ENCODE results near the gene COL13A1.

COL13A1 gene

DNA sequence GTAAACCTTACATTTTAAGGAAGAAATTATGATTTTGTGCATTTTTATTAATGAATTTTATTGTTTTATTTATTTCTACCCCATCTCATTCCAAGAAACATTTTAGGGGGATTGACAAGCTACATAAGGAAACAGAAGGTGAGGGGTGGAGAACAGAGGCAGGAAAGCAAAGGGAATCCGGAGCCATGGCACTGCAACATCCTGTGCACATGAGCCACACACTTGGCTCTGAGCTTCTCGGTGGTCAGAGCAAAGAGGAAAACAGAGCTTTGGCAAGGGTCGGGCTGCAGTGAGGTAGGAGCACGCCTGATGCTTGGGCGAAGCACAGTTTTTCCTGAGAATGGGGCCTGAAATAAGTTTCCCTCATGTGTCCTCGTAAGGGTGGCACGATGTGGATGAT lies 68.9 kb downstream of the COL13A1 start:
- Histone ChIP-seq H3K79me2 (no peaks in the 10 kb centered on the region), H3K9ac (no peak overlapping the region), H2AFZ (no peak overlapping the region), H3K4me1 (peaks cover 4% of the 10 kb centered on the region), H3K36me3 (ENCODE audit: control insufficient read depth, insufficient read depth, low read length) (no peaks in the 10 kb centered on the region), H3K9me3 (ENCODE audit: control insufficient read depth, low read length) (no peaks in the 10 kb centered on the region), H3K4me2 (ENCODE audit: low read length) (no peak overlapping the region), H3K27ac (no peak overlapping the region), H3K4me3 (ENCODE audit: low read depth, low read length) (no peak overlapping the region), H3K27me3 (ENCODE audit: control insufficient read depth, insufficient read depth, low read length) (no peaks in the 10 kb centered on the region)
- TF ChIP-seq, protein P1, sequence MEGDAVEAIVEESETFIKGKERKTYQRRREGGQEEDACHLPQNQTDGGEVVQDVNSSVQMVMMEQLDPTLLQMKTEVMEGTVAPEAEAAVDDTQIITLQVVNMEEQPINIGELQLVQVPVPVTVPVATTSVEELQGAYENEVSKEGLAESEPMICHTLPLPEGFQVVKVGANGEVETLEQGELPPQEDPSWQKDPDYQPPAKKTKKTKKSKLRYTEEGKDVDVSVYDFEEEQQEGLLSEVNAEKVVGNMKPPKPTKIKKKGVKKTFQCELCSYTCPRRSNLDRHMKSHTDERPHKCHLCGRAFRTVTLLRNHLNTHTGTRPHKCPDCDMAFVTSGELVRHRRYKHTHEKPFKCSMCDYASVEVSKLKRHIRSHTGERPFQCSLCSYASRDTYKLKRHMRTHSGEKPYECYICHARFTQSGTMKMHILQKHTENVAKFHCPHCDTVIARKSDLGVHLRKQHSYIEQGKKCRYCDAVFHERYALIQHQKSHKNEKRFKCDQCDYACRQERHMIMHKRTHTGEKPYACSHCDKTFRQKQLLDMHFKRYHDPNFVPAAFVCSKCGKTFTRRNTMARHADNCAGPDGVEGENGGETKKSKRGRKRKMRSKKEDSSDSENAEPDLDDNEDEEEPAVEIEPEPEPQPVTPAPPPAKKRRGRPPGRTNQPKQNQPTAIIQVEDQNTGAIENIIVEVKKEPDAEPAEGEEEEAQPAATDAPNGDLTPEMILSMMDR (IDR thresholded peaks at IDR 0.05), result no peak

DNA sequence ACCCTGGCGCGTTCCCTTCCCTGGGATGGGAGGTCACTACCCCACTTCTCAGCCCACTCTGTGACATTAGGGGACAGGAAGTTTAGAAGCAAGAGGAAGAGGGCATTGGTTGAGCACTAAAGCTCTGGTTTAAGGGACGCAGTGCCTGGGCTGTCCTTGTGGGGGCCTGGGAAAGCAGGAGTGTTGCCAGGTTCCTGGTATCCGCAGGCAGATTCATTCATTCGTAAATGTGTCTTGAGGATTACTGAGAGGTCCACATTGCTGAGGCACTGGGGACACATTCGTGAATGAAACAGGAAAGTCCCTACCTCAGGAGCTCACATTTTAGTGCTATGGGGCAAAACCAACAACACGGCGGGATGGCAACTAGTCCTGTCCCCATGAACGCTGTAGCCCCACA lies 69.4 kb downstream of the COL13A1 start:
- no peak overlapping the region for H3K4me3 ChIP-seq (ENCODE audit: low read depth, low read length)
- H3K4me2 ChIP-seq (ENCODE audit: low read length), result no peak overlapping the region
- H3K4me1 ChIP-seq, result peaks cover 4% of the 10 kb centered on the region
- H3K9me3 ChIP-seq (ENCODE audit: control insufficient read depth, low read length), result no peaks in the 10 kb centered on the region
- H3K79me2 ChIP-seq, result no peaks in the 10 kb centered on the region
- H2AFZ ChIP-seq, result no peak overlapping the region
- no peak overlapping the region for H3K27ac ChIP-seq
- H3K27me3 ChIP-seq (ENCODE audit: control insufficient read depth, insufficient read depth, low read length), result no peaks in the 10 kb centered on the region
- no peak overlapping the region for H3K9ac ChIP-seq
- H3K36me3 ChIP-seq (ENCODE audit: control insufficient read depth, insufficient read depth, low read length), result no peaks in the 10 kb centered on the region
- TF ChIP-seq, protein P1 (IDR thresholded peaks at IDR 0.05), result no peak

- H3K27ac ChIP-seq, result no peak overlapping the region
- no peaks in the 10 kb centered on the region for H3K27me3 ChIP-seq (ENCODE audit: control insufficient read depth, insufficient read depth, low read length)
- no peaks in the 10 kb centered on the region for H3K9me3 ChIP-seq (ENCODE audit: control insufficient read depth, low read length)
- TF ChIP-seq, protein P1 (IDR thresholded peaks at IDR 0.05), result no peak
- no peak overlapping the region for H3K4me3 ChIP-seq (ENCODE audit: low read depth, low read length)
- H3K4me2 ChIP-seq (ENCODE audit: low read length), result no peak overlapping the region
- no peaks in the 10 kb centered on the region for H3K36me3 ChIP-seq (ENCODE audit: control insufficient read depth, insufficient read depth, low read length)
- H3K4me1 ChIP-seq, result peaks cover 4% of the 10 kb centered on the region
- H2AFZ ChIP-seq, result no peak overlapping the region
- no peaks in the 10 kb centered on the region for H3K79me2 ChIP-seq
- no peak overlapping the region for H3K9ac ChIP-seq
These were observed 70.6 kb downstream of the COL13A1 start for GRCh38 chr10:69872323-69872722.

GRCh38 chr10:69873135-69873639 lies 71.5 kb downstream of the COL13A1 start:
- no peaks in the 10 kb centered on the region for H3K27me3 ChIP-seq (ENCODE audit: control insufficient read depth, insufficient read depth, low read length)
- H2AFZ ChIP-seq, result no peak overlapping the region
- no peaks in the 10 kb centered on the region for H3K79me2 ChIP-seq
- H3K4me1 ChIP-seq, result peaks cover 4% of the 10 kb centered on the region
- no peaks in the 10 kb centered on the region for H3K36me3 ChIP-seq (ENCODE audit: control insufficient read depth, insufficient read depth, low read length)
- no peaks in the 10 kb centered on the region for H3K9me3 ChIP-seq (ENCODE audit: control insufficient read depth, low read length)
- H3K27ac ChIP-seq, result no peak overlapping the region
- H3K9ac ChIP-seq, result no peak overlapping the region
- no peak overlapping the region for H3K4me3 ChIP-seq (ENCODE audit: low read depth, low read length)
- H3K4me2 ChIP-seq (ENCODE audit: low read length), result no peak overlapping the region
- TF ChIP-seq, protein P1 (IDR thresholded peaks at IDR 0.05), result no peak

GRCh38 chr10:69874449-69874848 lies 72.7 kb downstream of the COL13A1 start:
- Histone ChIP-seq H2AFZ (no peak overlapping the region), H3K79me2 (no peaks in the 10 kb centered on the region), H3K4me3 (ENCODE audit: low read depth, low read length) (no peak overlapping the region), H3K9ac (no peak overlapping the region), H3K4me1 (no peaks in the 10 kb centered on the region), H3K9me3 (ENCODE audit: control insufficient read depth, low read length) (no peaks in the 10 kb centered on the region), H3K4me2 (ENCODE audit: low read length) (no peak overlapping the region), H3K27ac (no peak overlapping the region), H3K27me3 (ENCODE audit: control insufficient read depth, insufficient read depth, low read length) (no peaks in the 10 kb centered on the region), H3K36me3 (ENCODE audit: control insufficient read depth, insufficient read depth, low read length) (no peaks in the 10 kb centered on the region)
- TF ChIP-seq, protein P1 (IDR thresholded peaks at IDR 0.05), result no peak
